Measurements from ENCODE around the gene SELENOF. TPM values are rescaled to one million over a fixed set of nuclear protein-coding genes. Genes with fewer than 3 reads are reported as not detected.

SELENOF gene
- total and polyA plus RNA-seq, 7 donors: 56.2 to 91.4 (median 65.1) TPM

- H3K36me3 ChIP-seq (ENCODE audit: insufficient read depth in 1 of 2, low read depth in 1 of 2): no peaks in the 10 kb centered on the region
- H3K4me1 ChIP-seq: peaks cover 10% of the 10 kb centered on the region
- ATAC-seq (no peak), DNase-seq (no peak)
- no peak overlapping the region for H3K4me3 ChIP-seq
- no peaks in the 10 kb centered on the region for H3K9me3 ChIP-seq
- intact Hi-C loops (cut with DNase I): no loop called here
- no peaks in the 10 kb centered on the region for H3K27me3 ChIP-seq (ENCODE audit: insufficient read depth in 3 of 3, low read length in 2 of 3)
- no peak overlapping the region for H3K27ac ChIP-seq
- TF ChIP-seq CTCF (IDR thresholded peaks at IDR 0.05): no peak
- 99 to 100% (median 100%) methylated on average over 1 of the region's 1 CpG for WGBS, 3 donors
These were observed 11.8 kb upstream of the SELENOF start for GRCh38 chr1:86925742-86926141.

GRCh38 chr1:86924324-86924960 is 10.5 kb upstream of the SELENOF start:
- H3K36me3 ChIP-seq (ENCODE audit: insufficient read depth in 1 of 2, low read depth in 1 of 2): no peaks in the 10 kb centered on the region
- 96 to 99% (median 98%) methylated on average over 8 of the region's 8 CpGs for WGBS, 3 donors
- H3K27ac ChIP-seq: no peak overlapping the region
- H3K4me1 ChIP-seq: peaks cover 10% of the 10 kb centered on the region
- no peak for TF ChIP-seq CTCF (IDR thresholded peaks at IDR 0.05)
- intact Hi-C loops (cut with DNase I): no loop called here
- no peak for DNase-seq
- no peak for ATAC-seq
- no peak overlapping the region for H3K4me3 ChIP-seq
- H3K9me3 ChIP-seq: no peaks in the 10 kb centered on the region
- no peaks in the 10 kb centered on the region for H3K27me3 ChIP-seq (ENCODE audit: insufficient read depth in 3 of 3, low read length in 2 of 3)

GRCh38 chr1:86922445-86922844 is 8.5 kb upstream of the SELENOF start:
- WGBS, 3 donors: 97 to 100% (median 99%) methylated on average over 1 of the region's 1 CpG

GRCh38 chr1:86916752-86917151 is 2.8 kb upstream of the SELENOF start:
- intact Hi-C loops (cut with DNase I): loop anchor here in 1 of 2 donors (5.0 to 10.0 kb wide), 5 partner anchors 41 to 416 kb away; no protein-coding TSS in a partner anchor
- Histone ChIP-seq H3K9me3 (no peaks in the 10 kb centered on the region), H3K27ac (no peak overlapping the region), H3K4me1 (peaks cover 14% of the 10 kb centered on the region), H3K4me3 (no peak overlapping the region), H3K36me3 (ENCODE audit: insufficient read depth in 1 of 2, low read depth in 1 of 2) (no peaks in the 10 kb centered on the region), H3K27me3 (ENCODE audit: insufficient read depth in 3 of 3, low read length in 2 of 3) (no peaks in the 10 kb centered on the region)
- 88 to 98% (median 90%) methylated on average over 1 of the region's 1 CpG for WGBS, 3 donors
- DNase-seq: no peak
- no peak for ATAC-seq
- TF ChIP-seq CTCF (IDR thresholded peaks at IDR 0.05): no peak

More at GRCh38 chr1:86922445-86922844, 8.5 kb upstream of the SELENOF start:
- intact Hi-C loops (cut with DNase I): no loop called here
- no peaks in the 10 kb centered on the region for H3K9me3 ChIP-seq
- H3K27ac ChIP-seq: no peak overlapping the region
- DNase-seq (no peak), ATAC-seq (no peak)
- H3K36me3 ChIP-seq (ENCODE audit: insufficient read depth in 1 of 2, low read depth in 1 of 2): no peaks in the 10 kb centered on the region
- no peaks in the 10 kb centered on the region for H3K27me3 ChIP-seq (ENCODE audit: insufficient read depth in 3 of 3, low read length in 2 of 3)
- no peak for TF ChIP-seq CTCF (IDR thresholded peaks at IDR 0.05)
- H3K4me1 ChIP-seq: peaks cover 1% of the 10 kb centered on the region
- no peak overlapping the region for H3K4me3 ChIP-seq
